ENCODE data around the gene SRD5A2.

- TF ChIP-seq, protein P1, sequence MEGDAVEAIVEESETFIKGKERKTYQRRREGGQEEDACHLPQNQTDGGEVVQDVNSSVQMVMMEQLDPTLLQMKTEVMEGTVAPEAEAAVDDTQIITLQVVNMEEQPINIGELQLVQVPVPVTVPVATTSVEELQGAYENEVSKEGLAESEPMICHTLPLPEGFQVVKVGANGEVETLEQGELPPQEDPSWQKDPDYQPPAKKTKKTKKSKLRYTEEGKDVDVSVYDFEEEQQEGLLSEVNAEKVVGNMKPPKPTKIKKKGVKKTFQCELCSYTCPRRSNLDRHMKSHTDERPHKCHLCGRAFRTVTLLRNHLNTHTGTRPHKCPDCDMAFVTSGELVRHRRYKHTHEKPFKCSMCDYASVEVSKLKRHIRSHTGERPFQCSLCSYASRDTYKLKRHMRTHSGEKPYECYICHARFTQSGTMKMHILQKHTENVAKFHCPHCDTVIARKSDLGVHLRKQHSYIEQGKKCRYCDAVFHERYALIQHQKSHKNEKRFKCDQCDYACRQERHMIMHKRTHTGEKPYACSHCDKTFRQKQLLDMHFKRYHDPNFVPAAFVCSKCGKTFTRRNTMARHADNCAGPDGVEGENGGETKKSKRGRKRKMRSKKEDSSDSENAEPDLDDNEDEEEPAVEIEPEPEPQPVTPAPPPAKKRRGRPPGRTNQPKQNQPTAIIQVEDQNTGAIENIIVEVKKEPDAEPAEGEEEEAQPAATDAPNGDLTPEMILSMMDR (conservative IDR thresholded peaks at IDR 0.05 in 1 of 2, IDR thresholded peaks at IDR 0.05 in 1 of 2; ENCODE audit: extremely low read depth in 1 of 2, insufficient read depth in 1 of 2, low read depth in 1 of 2, low read length in 2 of 2): no peak
- TF ChIP-seq EZH2 (IDR thresholded peaks at IDR 0.05; ENCODE audit: borderline replicate concordance, low read length): no peak
Observed at GRCh38 chr2:31534636-31535035, 46.1 kb downstream of the SRD5A2 start.

All from mammary epithelial cell (primary cell).